H1 (cell line): ENCODE results near the gene IL9. TPM values are rescaled to one million over a fixed set of nuclear protein-coding genes. Genes with fewer than 3 reads are reported as not detected.

ENCODE experiments used
- EZH2 ChIP-seq: fragments of 200-600 bp; sonication (generic); IDR thresholded peaks from 2 replicates; pipeline ENCODE4 v1.7.1; 2012; ENCODE audit warnings: low read depth, mild to moderate bottlenecking, moderate library complexity, low read length, inconsistent platforms; ENCODE audit not compliant: severe bottlenecking
- SP1 ChIP-seq: IDR thresholded peaks from 2 replicates; pipeline ENCODE4 v1.6.1; 2011; ENCODE audit warnings: low read depth, low read length
- TAF7 ChIP-seq: optimal IDR thresholded peaks from 2 replicates; pipeline ENCODE3; 2011; ENCODE audit warnings: low read depth, mild to moderate bottlenecking, inconsistent platforms, low read length, moderate library complexity, borderline replicate concordance
- polyA plus RNA-seq, 7 experiments: library from polyadenylated mRNA; depleted of rRNA in 3 of 7; stranded (reverse) in 5 of 7; unstranded in 2 of 7; fragments of >200 nt in 5 of 7; fragments of 200-250 nt in 2 of 7; gene quantifications; 1 replicate in 5 of 7; 2 replicates in 1 of 7; 4 replicates in 1 of 7; pipeline versions ENCODE4 v1.2.1 to v1.2.3, GENCODE V29; 2011 to 2013; ENCODE audit warnings: missing spikeins in 2 of 7, mixed read lengths in 2 of 7
- total RNA-seq: library from RNA; stranded (reverse); fragmentation: NEBNext Ultra II Directional; extraction: Animal tissue kit (Norgen Biotek cat#: 25700); gene quantifications from 2 replicates; pipeline ENCODE4 v1.2.1, GENCODE V29; 2021

The IL9 gene
- total and polyA plus RNA-seq, 2 of the 8 experiments (the other 6 are each of a cell fraction or from before 2014, with no cell fraction given), result not detected

DNA sequence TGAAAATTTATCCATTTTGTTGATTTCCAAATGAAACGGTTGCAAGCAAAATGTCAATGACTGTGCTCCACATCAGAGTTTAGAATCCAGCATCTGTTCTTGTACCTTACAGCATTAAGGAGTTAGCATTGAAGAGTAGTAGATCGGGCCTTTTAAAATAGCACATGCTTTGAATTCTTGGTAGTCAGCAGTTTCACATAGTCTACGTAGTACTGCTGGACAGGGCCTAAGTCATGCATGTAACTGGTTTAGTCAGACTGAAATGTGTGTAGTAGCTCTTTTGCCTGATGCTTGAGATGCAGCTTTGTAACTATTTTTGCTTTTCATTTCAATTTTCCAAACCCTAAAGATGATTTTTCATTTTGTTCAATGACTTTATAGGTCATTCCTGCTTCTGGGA lies 39.3 kb upstream of the IL9 start (continued):
- no peak for TF ChIP-seq TAF7
- TF ChIP-seq EZH2, result no peak
- TF ChIP-seq SP1, result no peak
